NCI-H748 (cell line): ENCODE results near the gene NOX3.
"Not testable (repeated sequence)": the region's sequence is repeated elsewhere in the genome, so short reads cannot be mapped to it uniquely, and the experiment has no call there.

ENCODE experiments used
- DNase-seq: peaks from one replicate; lab custom pipeline; 2025; ENCODE audit not compliant: unreplicated experiment; lab: John Stamatoyannopoulos, UW

NOX3 gene, protein sequence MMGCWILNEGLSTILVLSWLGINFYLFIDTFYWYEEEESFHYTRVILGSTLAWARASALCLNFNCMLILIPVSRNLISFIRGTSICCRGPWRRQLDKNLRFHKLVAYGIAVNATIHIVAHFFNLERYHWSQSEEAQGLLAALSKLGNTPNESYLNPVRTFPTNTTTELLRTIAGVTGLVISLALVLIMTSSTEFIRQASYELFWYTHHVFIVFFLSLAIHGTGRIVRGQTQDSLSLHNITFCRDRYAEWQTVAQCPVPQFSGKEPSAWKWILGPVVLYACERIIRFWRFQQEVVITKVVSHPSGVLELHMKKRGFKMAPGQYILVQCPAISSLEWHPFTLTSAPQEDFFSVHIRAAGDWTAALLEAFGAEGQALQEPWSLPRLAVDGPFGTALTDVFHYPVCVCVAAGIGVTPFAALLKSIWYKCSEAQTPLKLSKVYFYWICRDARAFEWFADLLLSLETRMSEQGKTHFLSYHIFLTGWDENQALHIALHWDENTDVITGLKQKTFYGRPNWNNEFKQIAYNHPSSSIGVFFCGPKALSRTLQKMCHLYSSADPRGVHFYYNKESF

GRCh38 chr6:155455766-155456165, at the start of gene NOX3:
Gene NOX3 (minus strand): TSS chr6:155455839. CDS start chr6:155455800, 39 bp downstream.
- DNase-seq = no peak

GRCh38 chr6:155504848-155505607, 49.4 kb upstream of the NOX3 start:
- DNase-seq = no peak

DNA sequence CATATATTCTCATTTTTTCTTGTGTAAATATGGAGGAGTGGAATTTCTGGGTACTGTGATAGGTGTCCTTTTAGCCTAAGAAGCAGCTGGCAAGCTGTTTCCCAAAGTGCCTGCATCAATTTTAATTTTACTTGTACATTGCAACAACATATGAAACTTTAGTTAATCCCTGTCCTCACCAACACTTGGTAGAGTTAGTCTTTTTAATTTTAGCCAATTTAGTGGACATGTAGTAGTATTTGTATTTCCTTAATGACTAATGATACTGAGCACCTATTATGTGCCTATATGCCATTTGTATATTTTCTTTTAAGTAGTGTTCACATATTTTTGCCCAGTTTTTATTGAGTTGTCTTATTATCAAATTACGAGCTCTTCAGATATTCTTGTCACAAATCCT, 46.8 kb upstream of the NOX3 start:
- no peak for DNase-seq

DNA sequence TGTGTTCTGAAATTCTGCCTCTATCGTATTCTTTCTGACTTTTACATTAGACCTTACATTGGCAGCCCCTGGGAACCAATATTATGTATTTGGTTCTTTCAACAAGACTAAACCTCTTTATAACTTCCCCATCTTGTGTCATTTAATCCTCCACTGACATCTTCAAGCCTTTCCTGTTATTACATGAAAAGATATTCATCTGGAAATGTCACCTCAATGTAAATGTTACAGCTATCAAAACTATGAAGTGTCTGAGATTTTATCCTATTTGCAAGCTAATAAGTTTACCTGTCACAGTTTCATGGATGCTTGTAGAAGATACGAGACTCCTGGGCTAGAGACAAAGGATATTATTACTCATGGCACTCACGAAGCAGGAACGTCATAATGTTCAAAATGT, 43.9 kb upstream of the NOX3 start:
- DNase-seq = no peak

- DNase-seq = no peak
Measured at GRCh38 chr6:155498370-155498769, 42.7 kb upstream of the NOX3 start.

DNA sequence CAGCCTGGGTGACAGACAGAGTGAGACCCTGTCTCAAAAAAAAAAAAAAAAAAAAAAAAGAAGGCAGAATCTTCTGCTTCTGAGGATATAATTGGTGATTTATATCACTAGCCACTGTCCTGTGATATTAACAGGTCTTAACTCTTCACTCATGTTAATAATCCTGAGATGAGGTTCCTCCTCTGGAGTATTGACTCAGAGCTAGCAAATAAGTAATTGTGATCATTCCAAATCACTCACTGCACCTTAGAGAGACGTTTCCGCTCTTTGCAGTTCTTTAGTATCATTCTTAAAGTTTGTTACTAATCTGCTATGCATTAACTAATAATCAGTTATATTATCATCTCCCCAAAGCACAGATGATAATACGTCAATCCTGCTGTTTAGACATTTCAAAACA, 41.6 kb upstream of the NOX3 start:
- DNase-seq = no peak

- DNase-seq = peak; percentile 34
Measured at GRCh38 chr6:155495011-155495768, 39.6 kb upstream of the NOX3 start.

DNA sequence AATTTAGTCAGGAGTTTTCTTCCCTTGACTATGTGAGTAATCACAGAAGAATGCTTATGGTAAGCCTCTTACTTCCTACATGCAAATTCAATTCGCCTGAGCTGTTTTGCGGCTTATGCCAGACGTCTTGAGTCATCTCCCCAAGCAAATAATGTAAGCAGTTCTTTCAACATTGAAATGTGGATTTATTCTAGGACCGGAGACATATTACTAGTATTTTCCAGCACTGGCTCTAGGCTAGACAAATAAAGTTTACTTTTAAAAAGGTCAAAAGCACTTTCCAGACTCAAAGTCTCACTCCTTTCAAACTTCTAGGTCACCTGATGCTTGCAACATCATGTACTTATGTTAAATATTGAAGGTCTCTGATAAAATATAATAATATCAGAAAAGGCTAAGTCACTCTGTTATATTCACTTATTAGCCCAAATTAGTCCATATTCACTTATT, 38.1 kb upstream of the NOX3 start:
- DNase-seq = no peak

DNA sequence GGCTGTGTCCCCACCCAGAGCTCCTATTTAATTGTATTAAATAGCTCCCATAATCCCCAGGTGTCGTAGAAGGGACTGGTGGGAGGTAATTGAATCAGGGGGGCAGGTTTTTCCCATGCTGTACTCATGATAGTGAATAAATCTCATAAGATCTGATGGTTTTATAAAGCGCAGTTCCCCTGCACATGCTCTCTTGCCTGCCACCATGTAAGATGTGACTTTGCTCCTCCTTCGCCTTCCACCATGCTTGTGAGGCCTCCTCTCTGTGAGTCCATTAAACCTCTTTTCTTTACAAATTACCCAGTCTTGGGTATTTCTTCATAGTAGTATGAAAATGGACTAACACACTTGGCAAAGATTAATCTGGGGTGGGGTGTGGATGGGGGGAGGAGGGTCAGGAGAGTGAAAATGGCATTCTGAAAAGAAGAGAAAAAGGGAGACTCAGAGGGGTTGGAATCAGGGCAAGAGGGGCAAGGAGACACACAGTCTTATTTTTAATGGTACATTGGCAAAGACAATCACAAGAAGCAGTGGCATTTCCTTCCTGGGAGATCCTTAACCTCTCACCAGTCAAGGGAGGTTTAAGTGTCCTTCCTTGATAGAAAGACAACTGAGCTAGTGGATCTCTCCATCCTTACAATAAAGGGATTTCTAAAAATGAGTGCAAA, 37.5 kb upstream of the NOX3 start:
- no peak for DNase-seq

GRCh38 chr6:155492061-155492735, 36.6 kb upstream of the NOX3 start:
- DNase-seq = no peak

DNA sequence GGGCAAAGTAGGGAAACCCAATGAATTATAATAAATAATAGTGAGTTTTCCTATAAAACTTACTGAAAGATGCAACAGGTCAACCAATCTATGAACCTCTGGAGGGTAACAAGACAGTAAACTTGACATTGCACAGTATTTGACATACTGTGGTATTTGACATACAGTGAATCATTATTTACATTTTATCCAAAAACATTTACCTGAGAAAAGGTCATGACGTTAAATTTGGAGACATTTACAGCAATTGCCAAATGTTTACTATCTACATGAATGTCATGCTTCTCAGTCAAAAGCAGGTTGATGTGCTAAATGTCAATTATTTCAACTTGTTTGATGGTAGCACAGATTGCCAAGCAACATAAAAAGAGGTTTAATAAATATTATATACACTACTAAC, 35.8 kb upstream of the NOX3 start:
- DNase-seq = no peak

DNA sequence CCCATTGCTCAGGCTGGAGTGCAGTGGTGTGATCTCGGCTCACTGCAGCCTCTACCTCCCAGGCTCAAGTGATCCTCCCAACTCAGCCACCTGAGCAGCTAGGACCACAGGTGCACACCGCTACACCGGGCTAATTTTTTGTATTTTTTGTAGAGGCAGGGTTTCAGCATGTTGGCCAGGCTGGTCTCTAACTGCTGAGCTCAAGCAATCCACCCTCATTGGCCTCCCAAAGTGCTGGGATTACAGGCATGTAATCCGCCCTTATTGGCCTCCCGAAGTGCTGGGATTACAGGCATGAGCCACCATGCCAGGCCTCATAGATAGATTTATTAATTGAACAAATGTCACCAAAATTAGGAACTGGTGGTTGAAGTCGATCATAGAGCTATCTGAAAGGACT, 32.6 kb upstream of the NOX3 start:
- DNase-seq = not testable (repeated sequence)

DNA sequence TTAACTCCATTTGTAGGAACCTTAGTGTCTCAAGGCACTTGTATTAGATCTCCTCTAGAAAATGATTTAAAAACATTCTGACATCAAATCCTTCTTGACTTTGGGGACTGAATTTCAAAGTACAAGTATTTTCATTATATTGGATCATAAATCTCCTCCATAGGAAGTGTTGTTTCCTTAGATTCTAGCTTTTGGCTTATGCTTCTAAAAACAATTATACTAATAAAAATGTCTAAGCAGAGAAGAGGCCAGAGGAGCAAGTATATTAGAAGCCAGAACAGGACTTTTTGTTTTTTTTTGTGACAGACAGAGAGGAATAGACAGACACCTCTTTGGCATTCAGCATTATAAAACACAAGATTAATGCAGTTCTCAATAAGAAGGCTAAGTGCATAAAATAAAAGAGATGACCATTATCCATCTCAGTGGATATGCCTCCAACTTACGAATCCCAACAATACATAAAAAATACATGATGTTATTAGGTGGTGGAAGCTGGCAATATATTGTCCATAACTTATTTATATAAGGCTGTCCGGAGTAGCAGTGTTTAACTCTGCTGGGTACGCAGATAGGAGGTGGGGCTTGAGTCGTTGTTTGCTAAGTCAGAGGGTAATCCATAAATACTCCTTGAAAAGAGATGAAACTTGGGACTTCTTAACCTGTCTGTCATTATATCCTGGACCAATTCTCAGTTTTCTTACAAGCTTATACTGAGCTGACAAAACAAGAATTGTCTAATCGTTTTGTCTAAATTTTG, 31.9 kb upstream of the NOX3 start:
- DNase-seq = no peak

DNA sequence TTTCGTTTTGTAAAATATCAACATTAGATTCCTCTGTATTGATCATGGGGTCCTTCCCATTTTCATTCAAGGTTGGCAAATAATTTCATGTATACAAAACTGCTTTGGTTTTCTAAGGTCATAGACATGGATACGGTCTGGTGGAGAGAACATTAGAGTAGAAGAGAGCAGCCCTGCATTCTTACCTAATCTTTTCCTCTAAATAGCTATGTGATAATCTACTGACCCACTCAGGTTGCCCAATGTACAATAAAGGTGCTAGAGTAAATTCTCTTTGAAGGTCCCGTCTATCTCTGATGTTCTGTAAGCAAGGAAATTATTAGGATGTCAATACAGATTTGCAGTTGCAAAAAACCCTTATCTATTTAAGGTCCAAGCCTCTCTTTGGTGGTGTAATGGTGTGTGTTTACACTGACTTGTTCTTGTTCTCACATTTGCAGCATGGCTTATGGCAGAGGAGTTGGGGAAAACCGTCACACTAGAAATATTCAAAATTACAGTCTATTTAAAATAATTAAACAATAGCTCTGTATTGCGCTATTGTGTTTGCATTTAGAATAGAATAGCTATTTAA, 31.2 kb upstream of the NOX3 start:
- no peak for DNase-seq

GRCh38 chr6:155485756-155486155, 30.1 kb upstream of the NOX3 start:
- DNase-seq = no peak

DNA sequence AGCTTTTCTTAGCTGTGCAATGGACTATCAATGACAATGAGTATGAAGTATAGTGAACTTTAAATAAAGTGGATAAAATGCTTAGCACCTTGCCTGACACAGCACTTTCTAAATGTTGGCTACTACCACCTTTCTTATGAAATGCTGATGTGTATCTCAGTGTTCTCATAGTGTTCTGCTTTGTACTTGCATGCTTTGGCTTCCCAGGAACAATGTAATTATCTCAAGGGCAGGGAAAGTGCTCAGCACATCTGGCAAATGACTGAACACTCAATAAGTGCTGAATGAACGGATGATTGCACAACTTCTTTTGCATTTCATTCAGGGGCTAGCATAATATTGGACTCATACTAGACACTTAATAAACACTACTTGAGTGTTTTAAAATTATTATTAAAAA, 28.2 kb upstream of the NOX3 start:
- DNase-seq = no peak

GRCh38 chr6:155481215-155481614, 25.6 kb upstream of the NOX3 start:
- DNase-seq = no peak

DNA sequence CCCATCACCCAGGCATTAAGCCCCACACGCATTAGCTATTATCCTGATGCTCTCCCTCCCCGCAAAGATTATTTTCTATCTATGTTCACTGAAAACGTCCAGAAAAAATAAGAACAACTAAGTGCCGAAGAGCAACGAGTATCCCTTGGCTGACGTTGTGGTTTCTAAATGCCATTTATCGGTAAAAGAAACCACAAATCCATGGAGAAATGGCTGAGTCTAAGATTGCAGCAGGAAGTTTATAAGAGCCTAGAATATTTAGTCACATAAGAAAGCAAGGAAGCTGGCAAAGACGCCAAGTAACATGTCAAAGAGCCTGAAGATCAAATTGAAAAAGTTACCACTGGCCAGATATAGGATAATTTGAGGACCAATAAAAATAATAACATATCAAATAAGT, 18.1 kb upstream of the NOX3 start:
- DNase-seq = no peak

GRCh38 chr6:155472886-155473285, 17.2 kb upstream of the NOX3 start:
- no peak for DNase-seq
